ENCODE results near the gene ACER3.

GRCh38 chr11:76820184-76820566 lies 40.5 kb upstream of the ACER3 start:
- TF ChIP-seq POLR2A (IDR thresholded peaks at IDR 0.05), result no peak
- no peak for TF ChIP-seq CTCF (IDR thresholded peaks at IDR 0.05)
